Activated T-cell treated with anti-CD3 and anti-CD28 coated beads for 4 hours (primary cell): Measurements from ENCODE around the gene MUC2.

Experiments
- DNase-seq: peaks from one replicate; pipeline ENCODE4 v3.0.0-alpha.2; 2020

MUC2 gene

GRCh38 chr11:1052133-1053011 is 22.3 kb upstream of the MUC2 start:
- DNase-seq, result no peak

DNA sequence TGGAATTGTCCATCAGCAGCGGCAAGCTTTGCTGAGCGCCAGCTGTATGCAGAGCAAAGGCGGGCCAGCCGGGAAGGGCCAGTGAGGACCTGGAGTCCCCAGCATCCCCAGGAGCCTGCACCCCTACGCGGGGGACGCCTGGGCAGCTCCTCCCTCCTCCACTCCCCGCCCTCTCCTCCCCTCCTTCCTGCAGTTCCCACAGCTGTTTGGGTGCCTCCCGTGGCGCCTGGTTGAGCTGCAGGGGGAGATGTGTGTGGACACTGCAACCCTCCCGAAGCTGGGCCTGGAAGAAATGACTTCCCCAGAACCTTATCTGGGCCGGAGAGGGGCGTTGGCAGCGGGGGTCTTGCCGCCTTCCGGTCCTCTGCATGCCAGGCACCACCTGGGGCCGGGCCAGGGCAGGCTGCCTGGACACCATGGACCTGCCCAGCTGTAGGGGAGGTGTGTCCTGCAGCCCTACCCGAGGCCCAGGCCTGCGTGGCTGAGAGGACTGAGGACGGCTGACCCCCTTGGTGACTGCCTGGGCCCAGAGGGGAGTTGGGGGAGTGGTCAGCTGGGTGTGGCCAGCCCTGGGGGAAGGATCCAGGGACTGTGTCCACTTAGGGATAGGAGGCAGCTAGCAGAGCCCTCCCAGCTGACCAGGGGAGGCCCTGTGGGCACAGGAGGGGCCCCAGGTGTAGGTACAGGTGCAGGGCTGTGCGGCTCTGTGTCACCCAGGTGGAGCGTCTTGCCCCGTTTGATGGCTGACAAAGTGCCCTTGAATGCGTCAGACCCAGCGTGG is 21.4 kb upstream of the MUC2 start:
- DNase-seq, result no peak

- no peak for DNase-seq
Observed at GRCh38 chr11:1054143-1055108, 20.2 kb upstream of the MUC2 start.

DNA sequence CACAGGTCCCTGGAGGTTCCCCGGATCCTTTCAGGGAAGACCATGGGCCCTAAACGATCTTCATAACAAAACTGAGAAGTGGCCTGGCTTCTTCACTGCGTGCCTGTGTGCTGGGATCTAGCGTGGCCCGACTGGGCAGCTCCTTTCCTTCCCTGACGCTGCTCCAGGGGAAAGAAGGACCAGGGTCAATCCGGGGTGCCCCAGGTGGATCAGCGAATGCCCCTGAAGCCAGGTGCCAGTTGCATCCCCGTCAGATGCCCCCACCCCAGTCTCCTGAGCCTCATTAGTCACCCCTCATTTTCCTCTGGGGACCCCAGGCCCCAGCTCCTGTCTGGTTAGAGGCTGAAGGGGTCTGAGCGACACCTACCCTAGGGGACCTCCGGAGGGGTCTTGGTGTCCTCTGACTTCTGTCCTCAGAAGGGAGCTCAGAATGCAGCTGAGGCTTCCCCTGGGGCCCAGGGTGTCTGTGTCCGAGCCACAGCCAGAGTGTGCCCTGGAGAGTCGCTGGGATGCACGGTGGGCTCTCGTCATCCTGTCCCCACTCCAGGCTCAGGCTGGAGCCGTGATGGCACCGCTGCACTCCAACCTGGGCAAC is 19.5 kb upstream of the MUC2 start:
- no peak for DNase-seq

DNA sequence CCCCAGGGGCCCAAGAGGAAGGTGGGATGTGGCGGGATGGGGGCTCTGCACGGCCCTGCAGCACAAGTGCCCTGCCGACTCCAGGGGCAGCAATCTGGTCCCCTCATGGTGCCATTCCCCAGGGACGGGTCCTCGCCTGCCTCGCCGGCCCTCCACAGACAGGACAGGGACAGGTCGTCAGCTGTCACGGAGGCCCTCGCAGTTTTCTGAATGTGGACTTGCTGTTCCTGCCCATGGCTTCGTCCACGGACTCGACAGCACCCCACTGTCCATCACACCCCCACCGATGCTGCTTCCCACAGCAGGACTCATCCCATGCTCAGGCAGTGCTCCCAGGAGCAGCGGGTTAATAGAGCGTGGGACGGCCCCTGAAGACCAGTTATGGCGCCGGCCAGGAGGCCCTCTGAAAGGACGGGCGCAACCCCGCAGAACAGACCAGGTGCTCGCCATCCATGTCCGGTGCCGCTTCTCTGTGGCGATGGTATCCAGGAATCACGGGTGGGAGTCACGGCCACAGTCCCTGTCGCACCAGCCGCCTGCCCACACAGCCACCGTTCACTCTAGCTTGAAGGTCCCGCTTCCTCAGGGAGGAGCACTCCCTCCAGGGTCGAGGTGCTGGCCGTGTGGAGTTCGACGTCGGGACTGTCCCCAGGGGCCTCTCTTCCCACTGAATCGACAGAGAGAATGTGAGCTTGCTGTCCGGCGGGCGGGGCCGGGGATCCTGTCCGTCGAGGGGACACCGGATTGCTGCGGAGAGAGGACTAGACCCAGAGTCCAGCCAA is 18.5 kb upstream of the MUC2 start:
- DNase-seq, result no peak

- DNase-seq, result no peak
Observed at GRCh38 chr11:1057806-1058205, 16.9 kb upstream of the MUC2 start.

DNA sequence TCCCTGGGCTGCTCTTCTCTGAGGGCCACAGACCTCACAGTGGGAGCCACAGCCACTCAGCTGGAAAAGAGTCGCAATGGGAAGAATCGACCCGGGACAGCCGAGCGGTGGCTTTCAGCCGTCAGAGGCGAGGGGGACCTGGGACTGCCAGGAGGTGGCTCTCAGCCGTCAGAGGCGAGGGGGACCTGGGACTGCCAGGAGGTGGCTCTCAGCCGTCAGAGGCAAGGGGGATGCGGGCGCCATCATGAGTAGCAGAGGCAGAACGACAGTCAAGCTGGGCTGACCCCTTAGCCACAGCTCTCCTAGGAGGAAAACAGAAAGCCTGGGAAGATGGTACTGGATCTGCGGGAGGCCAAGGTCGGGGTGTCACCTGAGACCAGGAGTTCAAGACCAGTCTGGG is 14.9 kb upstream of the MUC2 start:
- DNase-seq, result no peak

DNA sequence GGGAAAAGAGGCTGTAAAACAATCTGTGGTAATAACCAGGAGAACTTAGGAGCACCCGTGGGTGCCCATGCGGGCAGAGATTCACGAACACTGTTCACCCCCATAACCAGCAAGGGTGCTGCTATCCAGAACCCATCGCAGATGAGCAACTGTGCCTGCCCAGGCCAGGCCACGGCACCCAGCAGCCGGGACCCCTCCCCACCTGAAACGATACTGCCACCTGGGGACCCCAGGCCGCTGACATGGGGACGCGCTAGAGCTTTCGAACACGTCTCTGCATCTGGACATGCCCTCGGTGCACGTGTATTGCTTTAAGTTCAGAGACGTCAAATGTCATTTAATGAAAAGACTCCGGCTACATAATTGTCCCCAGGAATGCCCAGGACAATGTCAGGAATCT is 14.3 kb upstream of the MUC2 start:
- no peak for DNase-seq

DNA sequence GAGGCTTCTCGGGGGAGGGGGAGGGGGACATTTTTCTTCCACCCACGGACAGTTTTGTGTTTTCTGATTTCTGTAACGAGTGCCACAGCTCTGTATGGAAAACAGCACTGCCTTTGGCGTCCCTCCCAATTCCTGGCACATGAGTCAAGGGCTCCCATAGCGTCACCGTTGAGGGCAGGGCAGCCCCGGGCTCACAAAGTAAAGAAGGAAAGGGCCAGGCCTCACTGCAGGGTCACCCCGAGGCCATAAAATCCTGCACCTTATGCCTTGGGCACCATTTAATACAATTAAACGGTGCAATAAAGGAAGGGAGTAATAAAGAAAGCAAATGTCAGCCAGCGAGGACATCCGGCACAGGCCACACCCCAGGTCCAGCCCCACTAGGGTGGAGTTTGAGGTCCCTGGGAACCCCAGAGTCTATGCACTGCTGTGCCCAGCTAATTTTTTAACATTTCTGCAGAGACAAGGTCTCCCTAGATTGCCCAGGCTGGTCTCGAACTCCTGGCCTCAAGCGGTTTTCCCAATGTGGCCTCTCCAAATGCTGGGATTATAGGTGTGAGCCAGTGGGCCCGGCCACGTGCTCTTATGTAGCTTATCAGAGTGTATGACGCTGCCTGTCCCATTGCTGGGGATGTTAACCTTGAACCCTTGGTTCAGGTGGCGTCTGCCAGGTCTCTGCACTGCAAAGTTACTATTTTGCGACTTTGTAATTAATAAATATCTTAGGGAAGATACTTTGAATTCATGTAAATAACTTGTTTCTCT is 13.6 kb upstream of the MUC2 start:
- no peak for DNase-seq

DNA sequence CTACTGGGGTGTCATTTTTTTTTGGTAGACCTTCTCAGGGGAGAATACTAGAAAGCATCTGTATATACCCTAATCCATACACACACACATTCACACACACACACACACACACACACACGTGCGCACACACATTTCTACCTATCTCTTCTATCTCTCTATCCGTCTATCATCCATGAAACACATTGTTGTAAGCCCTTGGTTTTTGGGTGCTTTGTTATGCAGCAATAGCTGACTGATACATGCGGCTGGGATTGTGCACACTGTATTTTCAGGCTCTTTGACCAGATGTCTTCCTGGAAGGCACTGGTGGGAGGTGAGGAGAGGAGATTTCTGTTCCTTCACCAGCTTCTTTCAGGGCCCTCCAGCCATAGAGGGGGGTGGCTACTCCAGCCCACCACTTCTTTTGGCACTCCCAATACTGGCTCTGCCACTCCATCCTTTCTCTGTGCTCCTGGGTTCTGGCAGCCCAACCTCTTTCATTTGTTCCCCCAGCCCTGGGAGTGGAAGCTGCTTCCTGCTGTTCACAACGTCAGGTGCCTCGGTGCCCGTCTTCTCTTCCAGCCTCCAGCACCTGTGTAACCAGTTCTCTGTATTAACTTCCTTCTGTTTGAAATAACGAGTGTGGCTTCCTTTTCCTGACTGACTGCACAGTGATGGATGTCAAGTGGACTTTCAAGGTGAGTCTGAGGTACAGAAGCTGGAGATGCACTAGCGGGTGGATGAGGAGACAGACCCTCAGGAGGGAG is 12.4 kb upstream of the MUC2 start:
- no peak for DNase-seq

- no peak for DNase-seq
Observed at GRCh38 chr11:1064167-1064566, 10.5 kb upstream of the MUC2 start.

DNA sequence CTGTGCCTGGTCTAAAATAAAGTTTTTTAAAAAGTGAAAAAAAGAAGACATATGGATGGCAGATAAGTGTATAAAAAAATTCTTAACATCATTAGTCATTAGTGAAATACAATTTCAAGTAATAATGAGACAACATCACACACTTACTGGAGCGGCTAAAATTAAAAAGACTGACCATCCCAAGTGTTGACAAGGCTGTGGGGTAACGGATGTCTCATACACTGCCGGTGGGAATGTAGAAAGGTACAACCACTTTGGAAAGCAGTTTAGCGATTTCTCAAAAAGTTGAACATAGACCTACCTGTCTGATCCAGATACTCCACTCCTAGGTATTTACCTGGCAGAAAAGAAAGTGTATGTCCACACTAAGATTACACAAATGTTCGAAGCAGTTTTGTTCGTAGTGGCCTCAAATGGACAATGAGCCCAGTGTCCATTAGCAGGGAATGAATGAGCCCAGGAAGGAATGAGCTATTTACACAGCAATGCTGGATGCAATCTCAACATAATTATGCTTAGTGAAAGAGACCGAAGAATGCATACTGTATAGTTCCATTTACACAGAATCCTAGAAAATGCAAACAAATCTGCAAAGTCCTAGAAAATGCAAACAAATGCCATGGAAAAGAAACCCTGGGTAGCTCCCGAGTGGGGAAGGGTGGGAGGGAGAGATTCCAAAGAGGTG is 6.7 kb upstream of the MUC2 start:
- DNase-seq, result no peak

DNA sequence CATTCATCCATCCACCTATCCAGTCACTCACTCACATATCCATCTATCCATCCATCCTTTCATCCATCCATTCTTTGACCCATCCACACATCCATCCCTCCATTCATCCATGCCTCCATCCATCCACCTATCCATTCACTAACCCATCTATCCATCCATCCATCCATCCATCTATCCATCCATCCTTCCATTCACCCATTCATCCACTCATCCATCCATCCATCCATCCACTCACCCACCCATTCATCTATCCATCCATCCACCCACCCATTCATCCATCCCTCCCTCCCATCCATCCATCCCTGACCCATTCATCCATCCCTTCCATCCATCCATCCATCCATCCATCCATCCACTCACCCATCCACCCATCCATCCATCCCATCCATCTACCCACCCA is 4.9 kb upstream of the MUC2 start:
- DNase-seq, result no peak

GRCh38 chr11:1070594-1071462 is 3.8 kb upstream of the MUC2 start:
- no peak for DNase-seq

- DNase-seq, result no peak
Observed at GRCh38 chr11:1071571-1072115, 3.0 kb upstream of the MUC2 start.

DNA sequence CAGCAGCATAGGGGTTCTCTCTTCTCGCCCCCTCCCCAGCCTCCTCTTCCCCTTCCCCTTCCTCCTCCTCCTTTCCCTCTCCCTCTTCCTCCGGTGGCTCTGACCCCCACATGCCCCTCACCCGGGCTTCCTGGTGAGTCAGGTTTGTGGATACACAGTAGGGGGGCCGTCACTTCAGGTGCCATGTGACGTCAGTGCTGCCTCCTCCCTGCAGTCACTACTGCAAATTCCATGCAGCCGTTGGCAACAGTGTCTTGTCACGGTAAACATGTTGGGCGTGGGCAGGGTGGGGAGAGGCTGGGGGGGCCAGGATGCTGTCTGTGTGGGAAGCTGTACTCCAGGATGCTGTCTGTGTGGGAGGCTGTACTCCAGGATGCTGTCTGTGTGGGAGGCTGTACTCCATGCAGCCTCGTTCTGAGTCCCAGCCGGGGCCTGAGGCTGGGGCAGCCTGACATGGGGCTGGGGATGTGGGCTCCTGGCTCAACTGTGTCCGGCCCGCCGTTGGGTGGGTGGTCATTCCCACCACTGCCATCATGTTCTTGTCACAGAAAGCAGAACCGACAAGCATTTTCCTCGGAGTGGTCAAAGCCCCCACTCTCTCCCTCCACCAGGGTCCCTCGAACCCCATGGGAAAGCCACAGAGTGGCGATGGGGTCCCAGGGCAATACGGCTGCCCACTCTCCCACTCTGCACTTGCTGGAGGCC is 2.4 kb upstream of the MUC2 start:
- DNase-seq, result no peak

- DNase-seq, result no peak
Observed at GRCh38 chr11:1072821-1073231, 1.8 kb upstream of the MUC2 start.
